WTC11 (cell line): Measurements from ENCODE around the gene PRDX6. TPM values are rescaled to one million over a fixed set of nuclear protein-coding genes. Genes with fewer than 3 reads are reported as not detected.
"Not testable (repeated sequence)": the region's sequence is repeated elsewhere in the genome, so short reads cannot be mapped to it uniquely, and the experiment has no call there.

ENCODE experiments used
- ATAC-seq: fragments of 200-7000 bp; cut with Tn5 transposase; 2 replicates; pipeline ENCODE4 v1.10.0; 2021; ENCODE audit warnings: mild to moderate bottlenecking, moderate library complexity
- CTCF ChIA-PET: fragments of 300-600 bp; sonication (Branson Sonifier 250); formaldehyde crosslinking; loops from one replicate; lab custom pipeline; 2021; ENCODE audit warnings: antibody characterized with exemption; lab: Charles Lee
- POLR2A ChIA-PET: fragments of 350-600 bp; sonication (Branson Sonifier 250); formaldehyde crosslinking; loops from one replicate; lab custom pipeline; 2021; ENCODE audit warnings: antibody characterized with exemption; lab: Charles Lee
- DNase-seq: peaks from one replicate; pipeline ENCODE4 v3.0.0; 2021; ENCODE audit warnings: low spot score
- H3K27ac Mint-ChIP-seq: 2 replicates; pipeline ENCODE4 v1.8.0; 2021; ENCODE audit warnings: mixed read lengths
- H3K27me3 Mint-ChIP-seq: 2 replicates; pipeline ENCODE4 v1.8.0; 2021; ENCODE audit warnings: low read depth, mild to moderate bottlenecking, moderate library complexity, mixed read lengths
- H3K36me3 Mint-ChIP-seq: 2 replicates; pipeline ENCODE4 v1.8.0; 2021; ENCODE audit warnings: mixed read lengths
- H3K4me1 Mint-ChIP-seq: 2 replicates; pipeline ENCODE4 v1.8.0; 2022; ENCODE audit warnings: mixed read lengths
- H3K4me3 Mint-ChIP-seq: 2 replicates; pipeline ENCODE4 v1.8.0; 2021; ENCODE audit warnings: mild to moderate bottlenecking, moderate library complexity, mixed read lengths
- H3K9me3 Mint-ChIP-seq: 2 replicates; pipeline ENCODE4 v1.8.0; 2021; ENCODE audit warnings: mixed read lengths
- CDX4 ChIP-seq: fragments of 250-450 bp; sonication (Bioruptor Pico); IDR thresholded peaks from 2 replicates; pipeline ENCODE4 v1.9.0; 2021; ENCODE audit warnings: moderate library complexity, mild to moderate bottlenecking, inconsistent platforms, borderline replicate concordance
- CREM ChIP-seq: sonication (generic); formaldehyde crosslinking; IDR thresholded peaks from 2 replicates; pipeline ENCODE4 v1.8.1; 2022; ENCODE audit warnings: mild to moderate bottlenecking, missing genetic modification reagents, moderate library complexity
- ETV6 ChIP-seq: sonication (generic); formaldehyde crosslinking; IDR thresholded peaks from 2 replicates; pipeline ENCODE4 v1.8.1; 2022; ENCODE audit warnings: mild to moderate bottlenecking, missing genetic modification reagents
- MXD4 ChIP-seq: fragments of 250-450 bp; sonication (Bioruptor Pico); IDR thresholded peaks from 2 replicates; pipeline ENCODE4 v1.8.0; 2021; ENCODE audit warnings: mild to moderate bottlenecking, moderate library complexity, borderline replicate concordance
- NFATC4 ChIP-seq: fragments of 250-450 bp; sonication (Bioruptor Pico); IDR thresholded peaks from 2 replicates; pipeline ENCODE4 v1.9.0; 2021; ENCODE audit warnings: mild to moderate bottlenecking
- NFYB ChIP-seq: sonication (generic); formaldehyde crosslinking; conservative IDR thresholded peaks from 2 replicates; pipeline ENCODE4 v1.8.0; 2022; ENCODE audit warnings: low read depth, missing genetic modification reagents
- NR1H2 ChIP-seq: sonication (generic); formaldehyde crosslinking; IDR thresholded peaks from 2 replicates; pipeline ENCODE4 v1.9.0; 2021; ENCODE audit warnings: mild to moderate bottlenecking, moderate library complexity, missing genetic modification reagents
- NR3C1 ChIP-seq: sonication (generic); formaldehyde crosslinking; conservative IDR thresholded peaks from 2 replicates; pipeline ENCODE4 v1.8.1; 2023; ENCODE audit warnings: low read depth, mild to moderate bottlenecking, missing genetic modification reagents
- PRRX2 ChIP-seq: fragments of 250-450 bp; sonication (Bioruptor Pico); IDR thresholded peaks from 2 replicates; pipeline ENCODE4 v1.8.0; 2021; ENCODE audit warnings: mild to moderate bottlenecking
- SP1 ChIP-seq: sonication (generic); formaldehyde crosslinking; conservative IDR thresholded peaks from 2 replicates; pipeline ENCODE4 v1.8.1; 2022; ENCODE audit warnings: missing genetic modification reagents
- STAT6 ChIP-seq: sonication (generic); formaldehyde crosslinking; conservative IDR thresholded peaks from 2 replicates; pipeline ENCODE4 v1.8.1; 2023; ENCODE audit warnings: mild to moderate bottlenecking, low read depth, missing genetic modification reagents, moderate library complexity
- ZNF138 ChIP-seq: sonication (generic); formaldehyde crosslinking; conservative IDR thresholded peaks from 2 replicates; pipeline ENCODE4 v1.8.1; 2022; ENCODE audit warnings: mild to moderate bottlenecking, moderate library complexity, missing genetic modification reagents
- ZNF317 ChIP-seq: sonication (generic); formaldehyde crosslinking; IDR thresholded peaks from 2 replicates; pipeline ENCODE4 v1.8.1; 2023; ENCODE audit warnings: low read depth, mild to moderate bottlenecking, moderate library complexity, missing genetic modification reagents, borderline replicate concordance
- ZNF423 ChIP-seq: fragments of 250-450 bp; sonication (Bioruptor Pico); IDR thresholded peaks from 2 replicates; pipeline ENCODE4 v2.1.2; 2022; ENCODE audit warnings: mild to moderate bottlenecking, moderate library complexity
- total RNA-seq: library from RNA; stranded (reverse); gene quantifications from 3 replicates; pipeline ENCODE4 v1.2.3, GENCODE V29; 2021
- TF ChIP-seq, protein P1 (sequence below): sonication (generic); formaldehyde crosslinking; IDR thresholded peaks from 2 replicates; pipeline ENCODE4 v1.8.1; 2023; ENCODE audit warnings: mild to moderate bottlenecking, missing genetic modification reagents, moderate library complexity
- TF ChIP-seq, protein P2 (sequence below): sonication (generic); formaldehyde crosslinking; IDR thresholded peaks from 2 replicates; pipeline ENCODE4 v1.8.0; 2022; ENCODE audit warnings: mild to moderate bottlenecking, missing genetic modification reagents
- TF ChIP-seq, protein P3 (sequence below): sonication (generic); formaldehyde crosslinking; IDR thresholded peaks from 2 replicates; pipeline ENCODE4 v1.8.1; 2022; ENCODE audit warnings: mild to moderate bottlenecking, moderate library complexity, missing genetic modification reagents
- TF ChIP-seq, protein P4 (sequence below): fragments of 250-450 bp; sonication (Bioruptor Pico); conservative IDR thresholded peaks from 2 replicates; pipeline ENCODE4 v1.9.0; 2021; ENCODE audit warnings: mild to moderate bottlenecking

Gene PRDX6
- total RNA-seq, 1 experiment from 2014 or later, result 538 TPM

GRCh38 chr1:173491508-173491907, 14.4 kb downstream of the PRDX6 start:
- H3K27me3 Mint-ChIP-seq, result no peaks in the 10 kb centered on the region
- ATAC-seq (no peak), DNase-seq (no peak)
- H3K9me3 Mint-ChIP-seq, result peaks cover 57% of the 10 kb centered on the region
- H3K4me3 Mint-ChIP-seq, result no peak overlapping the region
- TF ChIP-seq SP1 (no peak), NR1H2 (CRISPR knock-in tag) (no peak), PRRX2 (CRISPR knock-in tag) (no peak), NFYB (CRISPR knock-in tag) (no peak), NR3C1 (CRISPR knock-in tag) (no peak)
- TF ChIP-seq, protein P1, sequence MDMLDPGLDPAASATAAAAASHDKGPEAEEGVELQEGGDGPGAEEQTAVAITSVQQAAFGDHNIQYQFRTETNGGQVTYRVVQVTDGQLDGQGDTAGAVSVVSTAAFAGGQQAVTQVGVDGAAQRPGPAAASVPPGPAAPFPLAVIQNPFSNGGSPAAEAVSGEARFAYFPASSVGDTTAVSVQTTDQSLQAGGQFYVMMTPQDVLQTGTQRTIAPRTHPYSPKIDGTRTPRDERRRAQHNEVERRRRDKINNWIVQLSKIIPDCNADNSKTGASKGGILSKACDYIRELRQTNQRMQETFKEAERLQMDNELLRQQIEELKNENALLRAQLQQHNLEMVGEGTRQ, result no peak
- TF ChIP-seq, protein P2, sequence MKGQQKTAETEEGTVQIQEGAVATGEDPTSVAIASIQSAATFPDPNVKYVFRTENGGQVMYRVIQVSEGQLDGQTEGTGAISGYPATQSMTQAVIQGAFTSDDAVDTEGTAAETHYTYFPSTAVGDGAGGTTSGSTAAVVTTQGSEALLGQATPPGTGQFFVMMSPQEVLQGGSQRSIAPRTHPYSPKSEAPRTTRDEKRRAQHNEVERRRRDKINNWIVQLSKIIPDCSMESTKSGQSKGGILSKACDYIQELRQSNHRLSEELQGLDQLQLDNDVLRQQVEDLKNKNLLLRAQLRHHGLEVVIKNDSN (CRISPR knock-in tag), result no peak
- no peak overlapping the region for H3K27ac Mint-ChIP-seq
- ChIA-PET CTCF (no interaction called here), POLR2A (interaction anchor here (1.0 kb wide), 1 partner anchor 178 kb away, joined by 3 read pairs; the partner anchor contains the start of gene ANKRD45)
- H3K4me1 Mint-ChIP-seq, result peaks cover 16% of the 10 kb centered on the region
- peaks cover 86% of the 10 kb centered on the region for H3K36me3 Mint-ChIP-seq

GRCh38 chr1:173493125-173493524, 16.0 kb downstream of the PRDX6 start:
- H3K27me3 Mint-ChIP-seq, CTCF ChIA-PET, POLR2A ChIA-PET, H3K27ac Mint-ChIP-seq, DNase-seq, H3K4me3 Mint-ChIP-seq, ATAC-seq: not testable (repeated sequence)
- H3K4me1 Mint-ChIP-seq, result peaks cover 16% of the 10 kb centered on the region
- H3K36me3 Mint-ChIP-seq, result peaks cover 84% of the 10 kb centered on the region
- H3K9me3 Mint-ChIP-seq, result peaks cover 73% of the 10 kb centered on the region

DNA sequence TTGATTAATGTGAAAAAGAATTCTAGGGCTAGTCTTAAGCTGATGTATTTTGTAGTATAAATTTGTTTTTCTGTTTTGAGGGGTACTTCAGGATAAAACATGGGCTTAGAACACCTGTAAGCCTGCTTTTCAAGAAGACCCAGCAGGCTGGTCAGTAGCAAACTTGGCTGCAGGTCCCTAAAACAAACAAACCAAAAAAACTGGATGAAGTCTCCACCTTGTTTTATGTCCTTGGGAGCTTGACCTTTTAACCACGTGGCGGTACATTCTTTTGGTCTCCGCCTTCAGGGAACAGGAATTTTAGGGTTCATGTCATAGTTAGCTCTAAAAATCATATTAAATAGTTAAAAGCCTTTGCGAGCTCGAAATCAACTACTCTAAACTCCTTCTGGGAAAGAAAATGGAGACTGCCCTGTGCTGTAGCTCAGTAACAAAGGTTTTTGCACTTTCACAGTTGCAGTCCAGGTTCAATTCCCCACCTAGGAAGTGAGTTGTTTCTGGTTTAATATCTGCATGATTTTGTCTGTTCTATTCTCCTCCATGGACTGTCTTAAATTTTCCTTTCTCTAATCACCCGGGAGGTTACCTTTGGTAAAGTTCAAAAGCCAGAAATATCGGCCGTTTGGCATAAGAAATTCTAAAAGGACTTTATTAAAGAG, 18.6 kb downstream of the PRDX6 start:
- H3K4me1 Mint-ChIP-seq, result no peaks in the 10 kb centered on the region
- DNase-seq, result no peak
- CTCF ChIA-PET, result no interaction called here
- no peak for TF ChIP-seq SP1
- TF ChIP-seq CREM (CRISPR knock-in tag), result no peak
- TF ChIP-seq CDX4 (CRISPR knock-in tag), result no peak
- TF ChIP-seq ZNF138 (CRISPR knock-in tag), result no peak
- TF ChIP-seq, protein P3, sequence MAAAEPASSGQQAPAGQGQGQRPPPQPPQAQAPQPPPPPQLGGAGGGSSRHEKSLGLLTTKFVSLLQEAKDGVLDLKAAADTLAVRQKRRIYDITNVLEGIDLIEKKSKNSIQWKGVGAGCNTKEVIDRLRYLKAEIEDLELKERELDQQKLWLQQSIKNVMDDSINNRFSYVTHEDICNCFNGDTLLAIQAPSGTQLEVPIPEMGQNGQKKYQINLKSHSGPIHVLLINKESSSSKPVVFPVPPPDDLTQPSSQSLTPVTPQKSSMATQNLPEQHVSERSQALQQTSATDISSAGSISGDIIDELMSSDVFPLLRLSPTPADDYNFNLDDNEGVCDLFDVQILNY, result no peak
- no peak for TF ChIP-seq NFATC4 (CRISPR knock-in tag)
- TF ChIP-seq, protein P4, sequence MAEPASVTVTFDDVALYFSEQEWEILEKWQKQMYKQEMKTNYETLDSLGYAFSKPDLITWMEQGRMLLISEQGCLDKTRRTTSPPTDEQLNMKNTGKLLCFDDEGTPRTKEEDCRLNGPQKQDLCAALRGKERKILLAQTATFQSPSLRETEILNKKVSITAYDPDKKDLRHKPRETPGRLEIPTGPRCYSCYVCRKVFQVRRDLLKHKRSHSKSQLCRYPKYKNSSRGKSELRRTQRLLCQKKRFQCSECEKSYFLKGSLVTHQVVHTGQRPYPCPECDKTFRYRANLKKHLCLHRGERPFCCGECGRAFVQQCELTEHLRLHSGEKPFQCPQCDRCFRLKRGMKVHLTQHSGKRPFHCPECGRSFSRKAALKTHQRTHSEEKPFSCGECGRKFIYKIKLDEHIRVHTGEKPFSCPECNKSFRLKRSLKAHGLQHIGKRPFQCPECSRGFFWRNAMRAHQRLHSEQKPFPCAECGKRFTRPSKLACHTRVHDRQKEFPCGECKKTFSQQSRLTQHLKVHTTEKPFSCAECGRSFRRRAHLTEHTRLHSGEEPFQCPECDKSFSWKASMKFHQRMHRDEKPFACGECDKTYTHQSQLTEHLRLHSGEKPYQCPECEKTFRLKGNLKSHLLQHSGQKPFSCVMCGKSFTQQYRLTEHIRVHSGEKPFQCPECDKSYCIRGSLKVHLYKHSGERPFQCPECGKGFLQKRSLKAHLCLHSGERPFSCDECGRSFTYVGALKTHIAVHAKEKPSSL (CRISPR knock-in tag), result no peak
- TF ChIP-seq STAT6 (CRISPR knock-in tag), result no peak
- no peak for TF ChIP-seq ETV6
- no peak for TF ChIP-seq ZNF423 (CRISPR knock-in tag)
- TF ChIP-seq ZNF317, result no peak
- no peak for TF ChIP-seq MXD4 (CRISPR knock-in tag)
- TF ChIP-seq, all 79 proteins: peak for 0
- POLR2A ChIA-PET, result interaction anchor here (0.6 kb wide), 1 partner anchor 349 kb away, joined by 7 read pairs; no protein-coding TSS in a partner anchor
- no peak overlapping the region for H3K27ac Mint-ChIP-seq
- H3K9me3 Mint-ChIP-seq, result peaks cover 85% of the 10 kb centered on the region
- ATAC-seq, result no peak
- no peaks in the 10 kb centered on the region for H3K27me3 Mint-ChIP-seq
- H3K4me3 Mint-ChIP-seq, result no peak overlapping the region
- peaks cover 72% of the 10 kb centered on the region for H3K36me3 Mint-ChIP-seq
